Glomerular endothelial cell (primary cell): ENCODE results near the gene ACRBP. TPM values are rescaled to one million over a fixed set of nuclear protein-coding genes. Genes with fewer than 3 reads are reported as not detected.
"Not testable (repeated sequence)": the region's sequence is repeated elsewhere in the genome, so short reads cannot be mapped to it uniquely, and the experiment has no call there.

Experiments used
- DNase-seq: peaks from one replicate; pipeline ENCODE4 v3.0.0-alpha.2; 2011; ENCODE audit warnings: low read depth, low spot score; ENCODE audit errors: extremely low read depth
- total RNA-seq: library from RNA; depleted of rRNA; stranded (reverse); fragments of >200 nt; gene quantifications from 2 replicates; pipeline ENCODE4 v1.2.3, GENCODE V29; 2015

Gene ACRBP
- total RNA-seq, 1 donor from 2014 or later: 0.58 TPM

DNA sequence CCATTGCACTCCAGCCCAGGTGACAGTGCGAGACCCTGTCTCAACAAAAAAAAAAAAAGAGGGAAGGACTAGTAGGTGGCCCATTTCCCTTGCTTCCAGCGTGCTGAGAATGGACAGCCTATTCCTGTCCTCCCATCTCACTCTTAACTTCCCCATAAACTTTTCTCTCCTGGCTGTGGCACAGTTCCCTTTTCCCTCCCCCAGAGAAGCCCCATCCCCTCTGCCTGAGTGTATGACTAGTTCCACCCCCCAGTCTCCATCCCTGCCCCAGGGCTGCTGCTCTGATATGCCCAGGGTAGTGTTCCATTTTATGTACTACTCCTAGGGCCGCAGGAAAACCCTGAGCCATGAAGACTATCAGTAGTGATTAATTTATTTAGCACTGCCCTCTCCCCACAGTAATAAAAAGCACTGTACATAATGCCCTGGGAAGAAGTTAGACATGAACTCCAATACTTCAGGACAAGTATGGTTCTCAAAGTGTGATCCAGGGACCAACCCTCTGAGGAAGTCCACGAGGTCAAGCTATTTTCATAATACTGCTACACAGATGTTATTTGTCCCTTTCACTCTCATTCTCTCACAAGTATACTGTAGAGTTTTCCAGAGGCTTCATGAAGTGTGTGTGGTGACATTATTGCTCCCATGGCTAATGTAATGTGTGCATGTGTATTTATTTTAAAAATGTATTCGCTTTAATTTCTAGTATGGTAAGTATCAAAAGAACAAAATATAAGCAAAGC lies 28.6 kb downstream of the ACRBP start:
- no peak for DNase-seq

DNA sequence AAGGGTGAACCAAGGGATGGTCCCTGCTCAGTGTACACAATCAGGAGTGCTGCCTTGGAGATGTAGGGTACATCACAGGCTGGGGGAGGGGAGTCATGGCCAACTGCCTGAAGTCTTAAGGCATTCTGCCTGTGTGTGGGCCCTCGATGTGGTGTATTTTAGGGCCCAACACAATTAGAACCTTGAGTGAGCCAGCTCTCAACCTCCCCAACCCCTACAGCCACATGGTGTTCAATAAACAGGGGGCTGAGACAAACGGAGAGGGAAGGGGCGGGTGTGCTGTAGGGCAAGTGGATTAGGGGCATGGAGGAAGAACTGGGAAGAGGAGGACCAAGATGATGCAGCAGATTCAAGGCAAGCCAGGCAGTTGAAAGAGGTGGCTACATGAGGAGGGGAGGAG lies 31.4 kb downstream of the ACRBP start:
- DNase-seq: no peak

DNA sequence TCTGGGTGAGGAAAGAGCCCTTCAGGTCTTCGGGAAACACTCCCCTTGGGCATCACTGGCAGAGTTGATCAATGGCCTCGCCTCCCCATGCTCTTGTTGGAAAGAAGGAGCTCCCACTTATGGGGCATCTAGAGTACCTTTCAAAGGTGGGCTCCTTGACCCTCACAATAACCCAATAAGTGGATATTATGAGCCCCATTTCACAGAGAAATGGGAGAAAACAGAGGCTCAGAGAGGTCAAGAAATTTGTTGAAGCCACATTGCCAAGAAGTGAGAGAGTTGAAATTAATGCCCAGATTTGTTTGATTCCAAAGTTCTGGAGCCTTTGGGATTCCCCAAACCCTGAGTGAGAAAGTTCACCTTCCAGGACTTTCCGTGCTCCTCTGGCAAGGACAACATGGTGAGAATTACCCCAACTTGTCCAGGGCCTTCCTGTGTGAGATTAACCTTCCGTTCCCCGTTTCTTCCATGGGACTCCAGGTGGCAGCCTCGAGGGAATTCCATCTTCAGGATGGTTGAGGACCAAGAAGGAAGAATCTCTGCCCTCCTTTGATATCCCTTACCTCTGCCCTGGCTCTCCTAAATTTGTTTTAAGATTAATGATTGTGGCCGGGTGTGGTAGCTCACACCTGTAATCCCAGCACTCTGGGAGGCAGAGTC lies 32.6 kb downstream of the ACRBP start:
- no peak for DNase-seq

DNA sequence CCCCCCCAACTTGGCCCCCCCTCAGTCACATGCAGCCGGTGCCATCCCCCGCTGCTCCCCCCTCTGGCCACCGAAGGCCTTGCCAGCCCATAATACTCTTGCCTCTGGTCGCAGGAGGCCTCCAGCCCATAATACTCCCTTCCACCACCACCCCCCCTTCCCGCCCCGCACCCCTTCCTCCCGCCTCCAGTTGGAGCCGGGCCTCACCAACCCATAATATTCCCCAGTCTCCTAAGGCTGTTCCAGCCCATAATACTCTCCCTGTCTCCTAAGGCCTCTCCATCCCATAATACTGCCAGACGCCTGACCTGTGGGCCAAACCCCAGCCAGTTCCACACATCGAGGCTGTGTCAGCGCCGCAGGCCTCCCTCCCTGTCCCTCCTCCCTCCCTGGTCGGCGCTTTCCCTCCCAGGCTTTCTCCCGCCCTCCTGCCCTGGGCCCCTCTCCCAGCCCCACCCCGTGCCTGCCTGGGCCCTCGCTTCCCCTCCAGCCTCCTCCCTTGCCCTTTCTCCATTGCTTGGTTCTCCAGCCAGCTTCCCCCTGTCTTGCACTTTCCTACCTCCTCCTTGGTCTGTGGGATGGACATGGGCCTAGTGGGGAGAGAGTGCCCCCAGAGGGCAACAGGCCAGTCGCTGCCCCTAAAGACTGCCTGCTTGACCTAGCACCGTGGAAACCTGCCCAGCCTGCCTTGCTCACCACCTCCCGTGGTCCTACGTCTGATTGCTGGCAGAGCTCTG lies 33.3 kb downstream of the ACRBP start:
- peak; percentile 45 for DNase-seq

DNA sequence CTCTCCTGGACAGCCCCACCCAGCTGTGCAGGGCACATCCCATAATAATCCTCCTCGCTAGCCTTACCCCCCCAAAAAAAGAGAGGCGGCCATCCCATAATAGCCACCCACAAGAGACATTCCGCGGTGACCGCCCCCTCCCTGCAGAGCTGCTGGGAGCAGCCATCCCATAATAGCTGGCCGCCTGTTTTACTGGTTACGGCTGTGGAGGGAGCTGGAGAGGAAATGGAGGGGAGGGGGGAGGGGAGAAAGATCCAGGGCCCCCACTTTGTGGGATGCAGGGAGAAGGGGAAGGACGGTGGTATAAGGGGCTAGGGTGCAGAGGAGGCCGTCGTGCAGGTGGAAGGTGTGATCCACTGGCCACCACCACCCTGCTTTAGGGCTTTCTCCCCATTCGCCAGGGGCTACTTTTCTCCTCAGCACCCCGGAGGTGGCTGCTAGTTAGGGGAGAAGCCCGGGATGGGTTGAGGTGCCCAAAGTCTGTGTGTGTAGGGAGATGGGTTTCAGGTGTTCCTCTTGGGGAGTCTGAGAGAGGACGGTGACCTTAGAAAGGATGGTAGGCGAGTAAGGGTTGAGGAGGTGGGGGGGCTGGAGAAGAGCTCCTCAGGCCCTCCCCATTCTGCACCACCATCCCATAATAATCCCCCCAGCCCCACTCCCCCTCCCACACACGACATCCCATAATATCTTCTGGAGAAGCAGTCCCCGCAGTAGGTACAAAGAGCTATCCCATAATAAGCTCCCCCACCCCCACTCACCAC lies 34.0 kb downstream of the ACRBP start:
- DNase-seq: no peak

DNA sequence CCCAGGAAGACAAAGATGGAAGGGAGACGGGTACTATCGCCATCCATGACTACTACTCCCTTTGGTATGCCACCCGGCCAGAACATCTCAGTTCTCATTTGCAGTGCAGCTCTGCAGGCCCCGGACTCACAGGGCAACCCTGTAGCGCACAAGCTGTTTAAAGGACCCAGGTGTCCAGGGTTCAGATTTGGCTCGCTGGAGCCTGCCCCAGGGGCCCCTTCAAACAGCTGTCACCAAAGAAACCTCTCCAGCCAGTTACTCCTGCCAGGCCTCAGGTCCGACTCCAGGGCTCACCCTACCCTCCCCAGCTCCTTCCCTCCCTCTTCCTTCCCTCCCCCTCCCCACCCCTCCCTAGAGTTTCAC lies 34.6 kb downstream of the ACRBP start:
- no peak for DNase-seq

DNA sequence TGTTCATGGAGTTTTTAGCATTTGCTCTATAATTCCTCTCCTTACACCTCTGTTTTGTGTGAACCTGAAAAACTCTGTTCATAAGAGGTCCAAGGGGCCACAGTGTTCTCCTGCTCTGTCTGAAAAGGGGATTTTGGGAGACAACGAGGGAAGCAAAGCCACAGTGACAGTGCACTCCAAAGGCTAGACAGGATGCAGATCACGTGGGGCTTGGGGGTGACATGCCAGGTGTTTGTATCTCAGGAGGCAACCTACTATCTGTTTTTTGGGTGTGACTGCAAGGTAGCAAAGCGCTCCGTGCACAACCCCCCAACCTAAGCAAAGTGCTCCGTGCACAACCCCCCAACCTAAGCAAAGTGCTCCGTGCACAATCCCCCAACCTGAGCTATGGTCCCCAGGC lies 35.0 kb downstream of the ACRBP start:
- no peak for DNase-seq

DNA sequence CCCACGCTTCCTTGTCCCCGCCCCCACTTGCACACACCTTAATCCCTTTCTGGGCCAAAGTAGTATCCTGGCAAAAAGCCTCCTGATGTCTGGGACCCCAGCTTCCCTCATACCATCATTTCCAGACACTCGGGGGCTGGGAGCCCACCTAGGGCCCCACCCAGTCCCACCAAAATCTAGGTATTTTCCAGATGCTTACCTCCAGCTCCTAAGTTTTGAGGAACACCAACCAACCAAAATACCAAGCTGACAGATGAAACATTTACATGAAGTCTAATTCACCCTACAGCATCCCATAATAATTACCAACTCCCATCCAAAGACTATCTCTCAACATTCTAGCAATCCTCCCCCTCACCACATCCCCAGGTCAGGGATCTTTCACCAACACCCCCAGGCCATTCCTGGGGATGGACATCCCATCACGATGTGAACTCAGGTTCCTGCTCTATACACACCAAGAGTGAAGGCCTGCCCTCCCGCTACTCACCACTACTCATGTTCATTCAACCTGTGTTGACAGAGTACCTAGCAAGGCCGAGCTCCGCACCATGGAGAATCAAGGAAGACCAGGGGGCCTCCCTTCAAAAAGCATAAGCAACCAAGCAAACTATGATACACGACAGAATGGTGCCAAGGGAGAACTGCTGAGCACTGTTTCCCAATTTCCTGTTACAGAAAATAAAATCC lies 38.5 kb downstream of the ACRBP start:
- DNase-seq: no peak

DNA sequence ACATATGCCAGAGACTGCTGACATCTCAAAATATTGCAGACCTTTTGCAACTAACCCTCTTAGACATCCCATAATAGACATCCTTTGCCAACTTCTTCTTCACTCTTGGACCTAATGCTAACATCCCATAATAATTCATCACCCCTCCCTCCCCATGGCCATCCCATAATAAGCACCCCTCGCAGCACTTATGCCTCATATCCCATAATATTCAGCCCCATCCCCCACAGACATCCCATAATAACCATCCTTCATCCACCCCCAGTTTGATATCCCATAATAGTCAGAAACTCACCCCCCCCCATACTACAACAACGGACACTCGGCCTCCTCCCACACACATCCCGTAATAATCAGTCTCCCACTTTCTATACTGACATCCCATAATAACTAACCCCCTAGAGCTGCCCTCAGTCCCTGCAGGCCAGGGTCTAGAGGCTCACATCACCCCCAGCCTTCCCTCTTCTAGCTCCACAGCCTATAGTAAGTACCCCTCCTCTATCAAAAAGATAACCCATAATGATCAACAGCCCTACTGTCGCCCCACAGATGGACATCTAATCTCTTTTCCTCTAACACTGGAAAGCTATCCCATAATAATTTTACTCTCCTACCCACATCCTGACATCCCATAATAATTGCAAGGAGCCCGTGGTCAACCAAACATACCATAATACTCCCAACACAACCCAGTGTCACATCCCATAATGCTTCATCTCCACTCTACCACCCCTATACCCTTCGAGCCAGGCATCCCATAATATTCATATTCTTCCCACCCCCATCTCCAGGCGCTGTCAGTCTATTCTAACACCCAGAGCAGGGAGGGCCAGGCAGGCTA lies 39.3 kb downstream of the ACRBP start:
- DNase-seq: no peak

DNA sequence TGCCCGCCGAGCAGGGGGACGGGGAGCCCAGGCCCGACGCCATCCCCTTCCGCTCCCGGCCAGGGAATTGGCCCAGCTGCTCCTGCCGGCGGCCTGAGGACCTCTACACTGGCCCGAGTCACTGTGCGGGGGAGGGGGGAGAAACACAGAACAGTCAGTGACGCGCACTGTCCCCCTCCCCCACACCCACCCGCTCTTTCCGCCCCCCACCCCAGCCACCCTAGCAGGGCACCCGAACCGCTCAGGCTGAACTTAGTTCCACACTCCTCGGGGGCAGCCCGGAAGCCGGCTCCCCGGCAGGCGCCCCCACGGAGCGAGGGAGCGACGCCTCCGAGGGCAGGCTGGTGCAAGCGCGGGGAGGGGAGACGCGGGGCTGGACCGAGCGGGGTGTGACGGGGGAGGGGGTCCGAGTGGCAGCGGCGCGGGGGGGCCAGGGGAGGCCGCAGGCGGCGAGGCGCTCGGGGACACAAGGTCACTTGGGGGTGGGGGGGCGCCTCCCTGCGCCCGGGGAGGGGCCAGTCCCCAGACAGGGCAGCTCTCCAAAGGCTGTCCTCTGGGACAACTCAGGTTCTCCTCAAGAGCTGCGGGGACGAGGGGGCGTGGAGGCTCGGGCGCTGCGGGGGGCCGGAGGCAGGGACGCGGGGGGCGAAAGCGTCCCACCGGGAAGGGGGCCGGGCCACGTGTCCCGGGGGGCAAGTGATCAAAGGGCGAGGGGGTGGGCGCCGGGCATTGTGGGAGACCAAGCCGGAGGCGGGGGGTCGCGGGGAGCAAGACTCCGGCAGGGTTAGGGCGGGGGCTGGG lies 40.7 kb downstream of the ACRBP start:
- no peak for DNase-seq

DNA sequence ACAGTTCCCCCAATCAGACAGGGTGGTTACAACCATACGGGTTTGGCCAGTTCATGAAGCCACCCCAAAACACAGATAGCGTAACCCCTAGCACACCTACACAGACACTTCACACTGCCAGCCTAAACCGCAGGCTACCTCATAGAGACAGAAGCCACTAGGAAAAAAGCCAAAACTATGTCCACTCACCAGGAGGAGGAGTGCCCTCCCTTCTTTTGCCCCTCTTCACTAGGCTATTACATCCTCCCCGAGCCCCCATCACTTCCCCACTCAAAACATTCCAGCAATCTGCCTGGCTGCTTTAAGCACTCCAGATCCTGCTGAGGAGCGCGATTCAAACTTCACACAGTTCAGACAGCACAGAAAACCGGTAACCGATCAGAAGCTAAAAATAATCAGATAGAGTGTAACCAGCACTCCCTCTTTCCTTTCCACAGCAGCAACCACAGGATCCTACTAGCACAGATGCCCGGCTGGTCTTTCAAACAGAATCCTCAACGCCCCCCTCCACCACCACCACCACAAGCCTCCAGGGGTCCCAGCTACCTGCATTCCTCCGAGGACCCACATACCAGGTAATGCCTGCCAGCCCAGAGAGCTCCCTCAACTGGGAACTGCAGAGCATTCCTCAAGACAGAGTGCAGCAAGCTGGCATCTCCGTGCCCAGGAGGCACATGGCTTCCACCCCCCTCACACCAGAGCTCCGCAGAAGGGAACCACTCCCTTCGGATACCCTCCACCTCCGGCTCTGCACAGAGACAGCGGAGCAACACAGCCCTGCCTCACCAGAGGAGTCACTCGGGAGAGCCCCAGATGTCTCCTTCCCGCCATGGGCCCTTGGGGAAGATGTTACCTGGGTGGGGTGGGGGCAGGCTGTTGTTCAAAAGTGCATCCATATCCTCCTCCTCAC lies 41.6 kb downstream of the ACRBP start:
- DNase-seq: no peak

DNA sequence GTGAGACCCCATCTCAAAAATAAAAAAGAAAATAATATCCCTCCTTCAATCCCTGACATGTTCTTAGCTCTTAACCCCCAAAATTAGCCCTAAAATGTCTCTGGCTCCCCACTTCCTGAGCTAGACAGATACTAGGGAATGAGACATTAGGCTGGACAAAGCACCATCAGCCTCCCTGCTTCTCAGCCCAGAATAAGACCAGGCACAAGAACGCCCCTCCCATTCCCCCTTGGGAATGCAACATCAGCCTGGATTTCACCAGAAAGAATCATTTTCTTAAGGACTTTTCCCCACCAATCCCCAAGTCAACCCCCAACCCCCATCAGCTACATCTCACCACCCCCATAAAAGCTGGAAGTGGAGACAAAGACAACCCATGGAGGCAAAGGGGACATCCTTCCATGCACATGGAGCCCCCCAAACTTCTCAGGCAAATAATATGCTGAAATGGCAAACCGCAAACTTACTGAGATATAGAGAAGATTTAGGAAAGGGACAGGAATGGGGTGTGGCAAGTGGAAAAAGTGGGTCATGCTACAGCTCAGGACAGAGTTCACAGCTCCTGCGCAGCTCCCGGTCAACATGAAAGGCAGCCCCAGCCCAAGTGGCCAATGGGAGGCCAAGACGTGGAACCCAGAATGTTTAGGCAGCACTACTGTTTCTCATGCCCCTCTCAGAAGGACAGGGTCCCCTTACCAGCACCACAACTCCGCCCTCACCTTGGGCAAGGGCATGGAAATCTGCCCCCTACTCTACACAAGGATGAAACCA lies 42.8 kb downstream of the ACRBP start:
- DNase-seq: no peak

DNA sequence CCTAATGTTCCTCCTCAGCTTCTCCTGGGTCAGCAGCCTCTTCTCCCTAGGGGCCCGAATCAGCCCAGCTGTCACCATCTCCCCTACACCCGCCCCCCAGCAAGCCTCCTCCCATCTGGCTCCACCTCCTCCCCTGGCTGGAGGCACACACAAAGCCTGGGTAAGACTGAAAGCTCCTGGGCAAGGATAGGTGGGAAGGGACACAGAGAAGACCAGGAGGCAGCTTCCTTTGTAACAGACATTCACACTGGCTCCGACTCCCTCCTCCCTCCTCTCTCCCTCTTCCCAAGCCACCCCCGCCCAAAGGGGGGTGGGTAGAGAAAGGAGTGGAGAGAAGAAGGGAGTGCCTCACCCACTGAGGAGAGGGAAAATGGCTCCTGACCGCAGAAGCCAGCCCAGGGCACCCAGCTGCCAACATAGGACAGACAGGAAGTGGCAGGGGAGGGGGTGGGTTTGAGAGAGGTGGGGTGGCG lies 44.1 kb downstream of the ACRBP start:
- DNase-seq: no peak

DNA sequence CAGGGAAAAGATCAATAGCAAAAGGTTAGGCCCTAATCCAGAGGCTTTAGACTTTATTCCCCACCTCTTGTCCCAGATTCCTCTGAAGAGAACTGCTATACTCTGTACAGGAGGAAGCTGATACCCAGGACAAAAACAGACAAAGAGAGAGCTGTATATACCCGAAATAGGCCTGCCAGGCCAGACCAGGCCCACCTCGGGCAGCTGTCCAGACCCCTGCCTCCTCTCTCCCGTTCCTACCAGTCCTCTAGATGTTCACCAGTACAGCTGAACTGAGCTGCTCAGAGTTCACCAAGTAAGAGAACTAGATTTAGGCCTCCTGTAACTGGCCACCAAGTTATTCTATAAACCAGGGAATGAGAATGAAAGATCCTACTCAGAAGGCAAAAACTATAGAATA lies 44.7 kb downstream of the ACRBP start:
- no peak for DNase-seq

DNA sequence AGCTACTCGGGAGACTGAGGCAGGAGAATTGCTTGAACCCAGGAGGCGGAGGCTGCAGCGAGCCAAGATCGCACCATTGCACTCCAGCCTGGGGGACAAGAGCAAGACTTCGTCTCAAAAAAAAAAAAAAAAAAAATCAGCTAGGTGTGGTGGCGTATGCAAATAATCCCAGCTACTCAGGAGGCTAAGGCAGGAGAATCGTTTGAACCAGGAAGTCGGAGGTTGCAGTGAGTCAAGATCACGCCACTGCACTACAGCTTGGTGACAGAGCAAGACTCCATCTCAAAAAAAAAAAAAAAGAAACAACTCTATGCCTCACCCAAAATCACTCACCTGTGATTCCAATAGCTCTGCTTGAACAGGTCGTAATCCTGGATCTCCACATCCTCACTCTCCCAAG lies 51.6 kb downstream of the ACRBP start:
- not testable (repeated sequence) for DNase-seq

DNA sequence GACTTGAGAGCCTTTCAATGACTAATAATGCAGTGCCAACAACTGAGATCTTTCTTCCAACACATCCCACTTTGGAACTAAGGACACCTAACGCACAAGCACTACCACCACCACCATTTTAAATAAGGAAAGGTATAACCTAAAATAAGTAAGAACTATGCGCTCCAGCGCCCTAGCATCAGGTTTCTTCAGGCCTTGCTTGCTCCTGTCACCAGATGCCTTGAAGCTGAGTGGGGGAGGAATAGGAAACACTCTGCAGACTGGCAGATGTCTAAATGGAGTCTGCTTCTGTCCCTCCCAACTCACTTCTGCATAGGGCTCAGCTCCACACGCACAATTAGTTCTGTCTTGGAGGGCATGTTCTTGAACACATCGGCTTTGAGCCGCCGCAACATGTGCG lies 55.1 kb downstream of the ACRBP start:
- no peak for DNase-seq
